ENCODE results near the gene ARPC3.
"Not testable (repeated sequence)": the region's sequence is repeated elsewhere in the genome, so short reads cannot be mapped to it uniquely, and the experiment has no call there.

ARPC3 gene

GRCh38 chr12:110449799-110450497 is at the start of gene ARPC3:
TSS of gene ARPC3 (minus strand) at chr12:110450337. CDS start at chr12:110450260, 77 bp downstream.
- peak; percentile 74 for TF ChIP-seq CTCF (IDR thresholded peaks at IDR 0.05; ENCODE audit: low read length, missing control alignments)
- peak; percentile 95 for DNase-seq (ENCODE audit: low read depth)
- H3K4me3 ChIP-seq (replicated peaks; ENCODE audit: low read depth, low read length): peak within 1 kb of the TSS; percentile 97

GRCh38 chr12:110498984-110499706 is 49.0 kb upstream of the ARPC3 start:
- DNase-seq (ENCODE audit: low read depth): peak; percentile 47

GRCh38 chr12:110475426-110475825 is 25.3 kb upstream of the ARPC3 start:
- no peak for TF ChIP-seq CTCF (IDR thresholded peaks at IDR 0.05; ENCODE audit: low read length, missing control alignments)
- no peak for DNase-seq (ENCODE audit: low read depth)
- H3K4me3 ChIP-seq (replicated peaks; ENCODE audit: low read depth, low read length): no peak overlapping the region

More at GRCh38 chr12:110498984-110499706, 49.0 kb upstream of the ARPC3 start:
- no peak overlapping the region for H3K4me3 ChIP-seq (replicated peaks; ENCODE audit: low read depth, low read length)
- TF ChIP-seq CTCF (IDR thresholded peaks at IDR 0.05; ENCODE audit: low read length, missing control alignments): no peak

GRCh38 chr12:110468214-110469048 is 18.3 kb upstream of the ARPC3 start, which contains the start of the genes FAM216A and GPN3:
TSS of gene FAM216A (plus strand) at chr12:110468845. CDS start at chr12:110468876, 31 bp downstream.
TSS of gene GPN3 (minus strand) at chr12:110468257. CDS start at chr12:110468203, 54 bp downstream.
- H3K4me3 ChIP-seq (replicated peaks; ENCODE audit: low read depth, low read length): peak within 1 kb of the TSS; percentile 70
- no peak for TF ChIP-seq CTCF (IDR thresholded peaks at IDR 0.05; ENCODE audit: low read length, missing control alignments)
- DNase-seq (ENCODE audit: low read depth): peak; percentile 99

- DNase-seq (ENCODE audit: low read depth): no peak
- peak overlapping the region; percentile 70 for H3K4me3 ChIP-seq (replicated peaks; ENCODE audit: low read depth, low read length)
- TF ChIP-seq CTCF (IDR thresholded peaks at IDR 0.05; ENCODE audit: low read length, missing control alignments): no peak
Observed at GRCh38 chr12:110467847-110468213, 17.7 kb upstream of the ARPC3 start.

- peak overlapping the region; percentile 70 for H3K4me3 ChIP-seq (replicated peaks; ENCODE audit: low read depth, low read length)
- no peak for DNase-seq (ENCODE audit: low read depth)
- no peak for TF ChIP-seq CTCF (IDR thresholded peaks at IDR 0.05; ENCODE audit: low read length, missing control alignments)
Observed at GRCh38 chr12:110466791-110467190, 16.7 kb upstream of the ARPC3 start.

GRCh38 chr12:110465765-110466164 is 15.6 kb upstream of the ARPC3 start:
- not testable (repeated sequence) for DNase-seq (ENCODE audit: low read depth); H3K4me3 ChIP-seq (replicated peaks; ENCODE audit: low read depth, low read length)

Measured in fibroblast of pulmonary artery (primary cell).